Peyer's patch (tissue), 4 donors: ENCODE results near the gene MRPS7. TPM values are rescaled to one million over a fixed set of nuclear protein-coding genes. Genes with fewer than 3 reads are reported as not detected.

Experiments
- DNase-seq, 3 donors: peaks; one replicate each; pipeline ENCODE4 v3.0.0-alpha.2; 2017 to 2019
- H3K27ac ChIP-seq, 4 donors: fragments of 200-600 bp; sonication (generic); one replicate each; pipeline ENCODE4 v1.5.1; 2016 to 2019
- H3K27me3 ChIP-seq, 2 donors: fragments of 200-600 bp; sonication (generic); one replicate each; pipeline ENCODE4 v1.5.1; 2019
- H3K36me3 ChIP-seq, 3 donors: fragments of 200-600 bp; sonication (generic); one replicate each; pipeline ENCODE4 v1.5.1; 2016 to 2019
- H3K4me1 ChIP-seq, 4 donors: fragments of 200-600 bp; sonication (generic); one replicate each; pipeline ENCODE4 v1.5.1; 2016 to 2019
- H3K4me3 ChIP-seq, 4 donors: fragments of 200-600 bp; sonication (generic); 1 replicate in 3 of 4; 2 replicates in 1 of 4; pipeline ENCODE4 v1.5.1; 2016 to 2019; ENCODE audit warnings: mild to moderate bottlenecking in 1 of 4
- H3K9me3 ChIP-seq, 4 donors: fragments of 200-600 bp; sonication (generic); one replicate each; pipeline ENCODE4 v1.5.1; 2016 to 2019; ENCODE audit warnings: mild to moderate bottlenecking in 1 of 4
- CTCF ChIP-seq, 6 experiments: fragments of 450-650 bp in 4 of 6; fragments of 200-600 bp in 2 of 6; sonication (generic) in 1 of 6; IDR thresholded peaks; one replicate each; pipeline ENCODE4 v1.5.1; 2017 to 2019; ENCODE audit warnings: antibody characterized with exemption in 6 of 6, mild to moderate bottlenecking in 3 of 6, moderate library complexity in 1 of 6
- POLR2A ChIP-seq, 2 donors: fragments of 450-650 bp; IDR thresholded peaks; one replicate each; pipeline ENCODE4 v1.5.1; 2017; ENCODE audit warnings: antibody characterized with exemption in 2 of 2, mild to moderate bottlenecking in 2 of 2, moderate library complexity in 2 of 2
- total RNA-seq, 4 donors: library from RNA; depleted of rRNA; stranded (reverse); fragments of >200 nt; gene quantifications; one replicate each; pipeline ENCODE4 v1.1.0, GENCODE V29; 2016

Gene MRPS7
- total RNA-seq, 4 donors from 2014 or later, result 23.9 to 53.6 (median 45.3) TPM

DNA sequence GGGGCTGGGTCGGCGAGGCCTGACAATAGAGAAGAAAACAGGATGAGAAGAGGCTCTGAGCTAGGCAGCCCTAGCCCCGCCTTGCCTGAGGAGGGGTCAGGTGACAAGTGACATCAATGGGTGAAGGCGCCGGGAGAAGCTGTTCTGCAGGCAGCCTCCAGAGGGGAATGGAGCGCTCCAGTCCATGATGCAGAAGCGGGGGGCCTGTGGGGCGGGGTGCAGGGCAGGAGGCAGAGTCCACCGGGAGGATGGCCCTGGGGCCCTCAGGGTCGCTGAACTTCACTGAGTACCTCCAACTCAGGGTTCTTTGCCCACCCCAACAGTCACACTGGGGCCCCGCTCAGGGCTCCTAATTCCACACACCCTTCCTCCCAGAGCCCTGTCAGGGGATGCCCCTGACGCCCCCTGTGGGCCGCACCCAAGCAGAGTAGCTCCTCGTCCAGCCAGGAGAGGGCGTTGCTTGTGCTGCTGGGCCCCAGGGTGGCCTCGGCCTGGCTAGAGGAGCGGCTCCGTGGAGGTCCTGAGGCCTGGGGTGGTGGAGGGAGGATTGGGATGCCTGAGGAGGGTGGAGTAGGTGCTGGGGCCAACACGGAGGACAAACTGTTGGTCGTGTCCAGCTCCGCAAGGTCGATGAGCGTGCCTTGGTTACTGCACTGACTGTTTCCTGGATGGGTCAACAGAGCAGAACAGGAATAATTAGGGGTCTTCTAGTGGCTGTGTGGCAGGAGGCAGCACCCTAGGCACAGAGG lies 21.1 kb upstream of the MRPS7 start:
- Histone ChIP-seq H3K27me3 (no peaks in the 10 kb centered on the region), H3K27ac (peak overlapping the region in 1 of 4 donors; percentile 81), H3K4me3 (no peak overlapping the region), H3K9me3 (no peaks in the 10 kb centered on the region), H3K4me1 (peaks cover 0 to 27% (median 16%) of the 10 kb centered on the region in 4 donors), H3K36me3 (peaks cover 0 to 99% (median 0%) of the 10 kb centered on the region in 3 donors)
- DNase-seq, result no peak
- TF ChIP-seq CTCF (IDR thresholded peaks at IDR 0.05) (peak in 4 of 6 experiments; percentile 28 to 38 (median 34)), POLR2A (IDR thresholded peaks at IDR 0.05) (no peak)

DNA sequence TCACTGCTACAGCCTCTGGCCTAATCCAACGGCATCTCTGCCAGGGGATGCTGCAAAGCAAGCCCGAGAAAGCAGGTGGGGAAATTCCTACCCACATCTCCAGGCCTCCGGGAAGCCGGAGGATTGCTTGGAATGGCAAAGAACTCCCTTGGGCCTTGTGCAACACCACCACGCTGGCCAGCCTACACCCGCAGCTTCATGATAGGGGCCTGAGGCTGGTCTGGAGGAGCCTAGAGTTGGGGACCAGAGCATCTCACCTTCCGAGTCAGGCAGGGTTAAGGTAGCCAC lies 20.6 kb upstream of the MRPS7 start:
- TF ChIP-seq POLR2A (IDR thresholded peaks at IDR 0.05), result no peak
- TF ChIP-seq CTCF (IDR thresholded peaks at IDR 0.05), result no peak
- no peak overlapping the region for H3K4me3 ChIP-seq
- DNase-seq, result no peak
- peaks cover 0 to 29% (median 17%) of the 10 kb centered on the region in 4 donors for H3K4me1 ChIP-seq
- H3K27me3 ChIP-seq, result no peaks in the 10 kb centered on the region
- H3K9me3 ChIP-seq, result no peaks in the 10 kb centered on the region
- H3K27ac ChIP-seq, result peak overlapping the region in 2 of 4 donors; percentile 79 to 81
- H3K36me3 ChIP-seq, result peaks cover 0 to 99% (median 0%) of the 10 kb centered on the region in 3 donors

DNA sequence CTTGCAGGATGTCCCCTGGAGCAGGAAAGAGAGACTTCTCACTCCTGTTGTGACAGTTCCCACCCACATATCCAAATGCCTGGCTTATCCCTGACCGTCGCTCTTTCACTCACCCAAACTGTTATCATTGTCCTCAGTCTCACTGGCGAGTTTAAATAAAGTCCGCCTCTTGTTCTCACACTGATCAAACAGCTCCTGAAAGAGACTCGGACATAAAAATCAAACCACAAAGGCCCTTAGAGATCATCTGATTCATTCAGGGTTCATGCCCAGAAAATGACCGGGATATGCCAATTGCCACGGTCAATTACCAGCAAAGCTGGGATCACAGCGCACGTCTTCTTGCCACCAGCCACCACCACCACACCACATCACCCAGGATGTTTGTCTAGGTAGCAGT lies 20.2 kb upstream of the MRPS7 start:
- peak overlapping the region in 3 of 4 donors; percentile 52 to 81 (median 79) for H3K27ac ChIP-seq

DNA sequence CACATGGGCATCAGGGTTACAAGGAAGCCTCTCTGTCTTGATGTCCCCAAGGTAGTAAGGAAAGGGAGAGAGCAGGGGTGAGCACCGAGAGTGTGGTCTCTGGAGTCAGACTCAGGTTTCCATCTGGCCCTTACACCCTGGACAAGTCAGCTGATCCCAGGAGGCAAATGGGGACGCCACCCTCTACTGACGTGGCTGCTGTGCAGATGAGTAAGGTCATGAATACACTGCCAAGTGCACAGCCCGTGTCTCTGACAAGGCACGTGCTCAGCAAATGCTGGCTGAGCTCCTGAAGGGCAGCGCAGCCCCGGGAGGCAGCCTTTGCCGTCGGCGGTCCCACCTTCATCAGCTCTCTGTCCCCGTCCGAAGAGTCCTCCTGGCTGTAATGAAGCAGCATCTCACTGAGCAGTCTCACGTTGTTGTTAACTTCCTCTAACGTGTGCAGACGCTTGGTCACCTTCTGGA lies 19.7 kb upstream of the MRPS7 start:
- peaks cover 0 to 29% (median 17%) of the 10 kb centered on the region in 4 donors for H3K4me1 ChIP-seq
- H3K27ac ChIP-seq, result peak overlapping the region in 3 of 4 donors; percentile 52 to 81 (median 79)
- H3K9me3 ChIP-seq, result no peaks in the 10 kb centered on the region
- no peak for DNase-seq
- TF ChIP-seq POLR2A (IDR thresholded peaks at IDR 0.05) (no peak), CTCF (IDR thresholded peaks at IDR 0.05) (no peak)
- H3K27me3 ChIP-seq, result no peaks in the 10 kb centered on the region
- H3K36me3 ChIP-seq, result peaks cover 0 to 96% (median 0%) of the 10 kb centered on the region in 3 donors
- H3K4me3 ChIP-seq, result no peak overlapping the region

More for the DNA sequence above, 20.2 kb upstream of the MRPS7 start:
- DNase-seq, result no peak
- H3K4me3 ChIP-seq, result no peak overlapping the region
- H3K27me3 ChIP-seq, result no peaks in the 10 kb centered on the region
- no peak for TF ChIP-seq POLR2A (IDR thresholded peaks at IDR 0.05)
- TF ChIP-seq CTCF (IDR thresholded peaks at IDR 0.05), result no peak
- H3K36me3 ChIP-seq, result peaks cover 0 to 99% (median 0%) of the 10 kb centered on the region in 3 donors
- H3K4me1 ChIP-seq, result peaks cover 0 to 29% (median 17%) of the 10 kb centered on the region in 4 donors
- H3K9me3 ChIP-seq, result no peaks in the 10 kb centered on the region

GRCh38 chr17:75242461-75243042 lies 19.1 kb upstream of the MRPS7 start:
- Histone ChIP-seq H3K27ac (peak overlapping the region in 3 of 4 donors; percentile 52 to 81 (median 79)), H3K9me3 (no peaks in the 10 kb centered on the region), H3K36me3 (peaks cover 0 to 94% (median 0%) of the 10 kb centered on the region in 3 donors), H3K4me3 (no peak overlapping the region), H3K4me1 (peaks cover 0 to 29% (median 17%) of the 10 kb centered on the region in 4 donors), H3K27me3 (no peaks in the 10 kb centered on the region)
- peak in 2 of 3 donors; percentile 83 to 87 for DNase-seq
- TF ChIP-seq POLR2A (IDR thresholded peaks at IDR 0.05), result no peak
- TF ChIP-seq CTCF (IDR thresholded peaks at IDR 0.05), result no peak
